ENCODE measurements around the gene LCLAT1.

- TF ChIP-seq CTCF (IDR thresholded peaks at IDR 0.05; ENCODE audit: low read length): no peak
- no peak for TF ChIP-seq EZH2 (IDR thresholded peaks at IDR 0.05; ENCODE audit: borderline replicate concordance, low read length)
These were observed 136.2 kb downstream of the LCLAT1 start for GRCh38 chr2:30583204-30583749.

All from OCI-LY1 (cell line).